Type B pancreatic cell (in vitro differentiated cells): ENCODE results near the gene WWTR1. TPM values are rescaled to one million over a fixed set of nuclear protein-coding genes. Genes with fewer than 3 reads are reported as not detected.

Source experiments
- DNase-seq: peaks from one replicate; pipeline ENCODE4 v3.0.0; 2021; ENCODE audit warnings: mixed read lengths; ENCODE audit not compliant: unreplicated experiment; ENCODE audit errors: extremely low spot score
- H3K27ac Mint-ChIP-seq: 2 replicates; pipeline ENCODE4 v1.8.0; 2021; ENCODE audit warnings: mild to moderate bottlenecking, mixed read lengths
- H3K27me3 Mint-ChIP-seq: 2 replicates; pipeline ENCODE4 v1.8.0; 2021; ENCODE audit warnings: mixed read lengths
- H3K36me3 Mint-ChIP-seq: 2 replicates; pipeline ENCODE4 v1.8.0; 2021; ENCODE audit warnings: mixed read lengths
- H3K4me1 Mint-ChIP-seq: one replicate; pipeline ENCODE4 v1.8.0; 2021; ENCODE audit warnings: mixed read lengths; ENCODE audit not compliant: unreplicated experiment
- H3K4me3 Mint-ChIP-seq: 2 replicates; pipeline ENCODE4 v1.8.0; 2021; ENCODE audit warnings: mild to moderate bottlenecking, mixed read lengths
- H3K9me3 Mint-ChIP-seq: 2 replicates; pipeline ENCODE4 v1.8.0; 2021; ENCODE audit warnings: mixed read lengths
- total RNA-seq: library from RNA; stranded (reverse); gene quantifications from 2 replicates; pipeline ENCODE4 v1.2.1, GENCODE V29; 2021; ENCODE audit warnings: low replicate concordance
- TF ChIP-seq, protein P1 (sequence below): fragments of 200-600 bp; sonication (generic); conservative IDR thresholded peaks from 2 replicates; pipeline ENCODE4 v1.5.0; 2021; ENCODE audit warnings: antibody characterized with exemption, mild to moderate bottlenecking

Gene WWTR1
- total RNA-seq, 1 donor from 2014 or later, result 65.0 TPM

GRCh38 chr3:149621218-149622005 lies 36.4 kb downstream of the WWTR1 start:
- Mint-ChIP-seq H3K36me3 (peaks cover 21% of the 10 kb centered on the region), H3K27me3 (no peaks in the 10 kb centered on the region), H3K9me3 (no peaks in the 10 kb centered on the region), H3K27ac (no peak overlapping the region), H3K4me1 (peaks cover 47% of the 10 kb centered on the region), H3K4me3 (no peak overlapping the region)
- TF ChIP-seq, protein P1, sequence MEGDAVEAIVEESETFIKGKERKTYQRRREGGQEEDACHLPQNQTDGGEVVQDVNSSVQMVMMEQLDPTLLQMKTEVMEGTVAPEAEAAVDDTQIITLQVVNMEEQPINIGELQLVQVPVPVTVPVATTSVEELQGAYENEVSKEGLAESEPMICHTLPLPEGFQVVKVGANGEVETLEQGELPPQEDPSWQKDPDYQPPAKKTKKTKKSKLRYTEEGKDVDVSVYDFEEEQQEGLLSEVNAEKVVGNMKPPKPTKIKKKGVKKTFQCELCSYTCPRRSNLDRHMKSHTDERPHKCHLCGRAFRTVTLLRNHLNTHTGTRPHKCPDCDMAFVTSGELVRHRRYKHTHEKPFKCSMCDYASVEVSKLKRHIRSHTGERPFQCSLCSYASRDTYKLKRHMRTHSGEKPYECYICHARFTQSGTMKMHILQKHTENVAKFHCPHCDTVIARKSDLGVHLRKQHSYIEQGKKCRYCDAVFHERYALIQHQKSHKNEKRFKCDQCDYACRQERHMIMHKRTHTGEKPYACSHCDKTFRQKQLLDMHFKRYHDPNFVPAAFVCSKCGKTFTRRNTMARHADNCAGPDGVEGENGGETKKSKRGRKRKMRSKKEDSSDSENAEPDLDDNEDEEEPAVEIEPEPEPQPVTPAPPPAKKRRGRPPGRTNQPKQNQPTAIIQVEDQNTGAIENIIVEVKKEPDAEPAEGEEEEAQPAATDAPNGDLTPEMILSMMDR, result no peak
- DNase-seq, result no peak

- DNase-seq, result no peak
- H3K36me3 Mint-ChIP-seq, result peaks cover 16% of the 10 kb centered on the region
- no peak overlapping the region for H3K4me3 Mint-ChIP-seq
- no peaks in the 10 kb centered on the region for H3K27me3 Mint-ChIP-seq
- TF ChIP-seq, protein P1, result no peak
- H3K27ac Mint-ChIP-seq, result no peak overlapping the region
- peaks cover 49% of the 10 kb centered on the region for H3K4me1 Mint-ChIP-seq
- H3K9me3 Mint-ChIP-seq, result no peaks in the 10 kb centered on the region
These were observed 37.4 kb downstream of the WWTR1 start for GRCh38 chr3:149620291-149621020.

GRCh38 chr3:149619136-149619535 lies 38.7 kb downstream of the WWTR1 start:
- H3K27me3 Mint-ChIP-seq, result no peaks in the 10 kb centered on the region
- TF ChIP-seq, protein P1, result no peak
- no peak overlapping the region for H3K4me3 Mint-ChIP-seq
- no peak overlapping the region for H3K27ac Mint-ChIP-seq
- DNase-seq, result no peak
- peaks cover 25% of the 10 kb centered on the region for H3K36me3 Mint-ChIP-seq
- peaks cover 53% of the 10 kb centered on the region for H3K4me1 Mint-ChIP-seq
- no peaks in the 10 kb centered on the region for H3K9me3 Mint-ChIP-seq

DNA sequence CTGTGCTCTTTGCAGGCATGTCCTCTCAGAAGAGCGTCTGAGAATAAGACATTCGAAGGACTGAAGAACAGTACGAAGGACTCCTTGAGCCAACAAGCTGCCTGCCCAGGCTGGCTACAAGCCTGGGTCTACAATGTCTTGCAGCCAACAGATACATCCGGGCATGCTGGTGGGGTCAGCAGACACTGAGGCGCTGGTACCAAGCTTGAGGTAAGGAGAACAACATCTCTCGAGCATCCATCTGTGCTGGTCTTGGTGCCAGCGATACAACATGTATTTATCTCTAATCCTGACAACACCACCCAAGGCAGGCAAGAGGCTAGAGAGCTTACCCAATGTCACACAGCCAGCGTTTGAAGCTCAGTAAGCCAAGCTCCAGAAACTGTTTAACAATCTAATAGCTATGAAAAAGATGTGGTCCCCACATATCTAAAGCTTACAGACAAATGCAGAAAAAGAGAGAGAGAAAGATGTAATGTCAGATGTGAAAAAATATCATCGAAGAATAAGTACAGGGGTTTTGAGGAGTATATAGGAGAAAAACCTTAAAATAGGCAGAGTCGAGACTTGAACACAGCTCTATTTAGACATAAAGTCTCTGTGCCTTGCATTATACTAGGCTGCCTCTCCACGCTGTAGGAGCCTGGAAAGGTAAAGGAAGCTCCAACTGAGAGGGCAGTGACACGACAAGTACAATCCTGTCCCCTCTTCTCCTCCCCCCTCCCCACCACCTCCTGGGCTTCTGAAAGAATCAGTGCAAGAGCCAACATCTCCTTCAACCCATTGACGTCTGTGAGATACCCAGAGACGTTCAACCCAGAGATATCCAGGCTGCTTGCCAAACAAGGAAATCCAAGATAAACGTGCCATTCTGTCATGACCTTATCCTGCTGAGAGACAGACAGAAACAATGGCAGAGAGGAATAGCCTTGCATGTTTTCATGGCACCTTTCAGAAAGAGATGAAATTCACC lies 39.4 kb downstream of the WWTR1 start:
- no peaks in the 10 kb centered on the region for H3K9me3 Mint-ChIP-seq
- no peak overlapping the region for H3K4me3 Mint-ChIP-seq
- peaks cover 52% of the 10 kb centered on the region for H3K4me1 Mint-ChIP-seq
- DNase-seq, result no peak
- H3K36me3 Mint-ChIP-seq, result peaks cover 22% of the 10 kb centered on the region
- TF ChIP-seq, protein P1, result no peak
- no peaks in the 10 kb centered on the region for H3K27me3 Mint-ChIP-seq
- H3K27ac Mint-ChIP-seq, result no peak overlapping the region

DNA sequence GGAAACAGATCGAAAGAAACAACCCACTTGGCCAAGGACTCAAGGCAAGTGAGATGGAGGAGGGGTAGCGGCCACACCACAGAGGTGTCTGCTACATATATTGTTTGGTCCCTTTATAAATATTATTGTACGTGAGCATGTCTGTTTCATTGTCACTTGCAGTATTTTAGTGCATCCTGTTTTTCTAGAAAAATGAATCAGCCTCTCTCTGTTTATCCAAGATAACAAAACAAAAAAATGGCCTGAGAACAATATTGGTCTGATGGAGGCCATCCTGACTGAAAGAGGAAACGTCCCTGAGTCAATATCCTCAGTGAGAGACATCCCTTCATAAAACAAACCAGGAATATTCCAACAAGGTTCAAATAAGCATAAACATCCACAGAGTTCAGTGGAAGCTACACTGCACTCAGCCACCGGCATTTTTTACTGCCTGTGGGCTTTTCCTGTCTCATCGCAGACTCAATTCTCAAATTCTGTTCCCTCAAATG lies 42.0 kb downstream of the WWTR1 start:
- TF ChIP-seq, protein P1, result no peak

More for the DNA sequence above, 42.0 kb downstream of the WWTR1 start:
- H3K27me3 Mint-ChIP-seq, result no peaks in the 10 kb centered on the region
- H3K36me3 Mint-ChIP-seq, result peaks cover 29% of the 10 kb centered on the region
- H3K4me3 Mint-ChIP-seq, result no peak overlapping the region
- H3K27ac Mint-ChIP-seq, result no peak overlapping the region
- H3K9me3 Mint-ChIP-seq, result peaks cover 8% of the 10 kb centered on the region
- DNase-seq, result no peak
- peaks cover 53% of the 10 kb centered on the region for H3K4me1 Mint-ChIP-seq
